GM18499 (cell line): Measurements from ENCODE around the gene CRTAP.
"Not testable (repeated sequence)": the region's sequence is repeated elsewhere in the genome, so short reads cannot be mapped to it uniquely, and the experiment has no call there.

ENCODE experiments used
- ATAC-seq: cut with Tn5 transposase; IDR thresholded peaks from one replicate; pipeline ENCODE4 v1.9.1; 2021; ENCODE audit warnings: moderate number of reproducible peaks; ENCODE audit not compliant: insufficient read depth, unreplicated experiment

The CRTAP gene

GRCh38 chr3:33171580-33171979, 57.8 kb downstream of the CRTAP start:
- no peak for ATAC-seq

GRCh38 chr3:33173103-33173502, 59.3 kb downstream of the CRTAP start:
- no peak for ATAC-seq

- ATAC-seq: no peak
Measured at GRCh38 chr3:33173672-33174071, 59.9 kb downstream of the CRTAP start.

- ATAC-seq: no peak
Measured at GRCh38 chr3:33174095-33174494, 60.3 kb downstream of the CRTAP start.

GRCh38 chr3:33174711-33175414, 61.0 kb downstream of the CRTAP start:
- ATAC-seq: no peak

- no peak for ATAC-seq
Measured at GRCh38 chr3:33179132-33179531, 65.3 kb downstream of the CRTAP start.

- ATAC-seq: no peak
Measured at GRCh38 chr3:33181229-33181628, 67.4 kb downstream of the CRTAP start.

GRCh38 chr3:33181641-33182040, 67.8 kb downstream of the CRTAP start:
- not testable (repeated sequence) for ATAC-seq

GRCh38 chr3:33184863-33185262, 71.0 kb downstream of the CRTAP start:
- ATAC-seq: no peak

- no peak for ATAC-seq
Measured at GRCh38 chr3:33186524-33187367, 72.9 kb downstream of the CRTAP start.

- ATAC-seq: no peak
Measured at GRCh38 chr3:33187368-33187634, 73.5 kb downstream of the CRTAP start.

GRCh38 chr3:33194303-33194702, 80.5 kb downstream of the CRTAP start:
- ATAC-seq: no peak

- no peak for ATAC-seq
Measured at GRCh38 chr3:33196538-33196937, 82.7 kb downstream of the CRTAP start.
